ENCODE data around the gene PUS1.

DNA sequence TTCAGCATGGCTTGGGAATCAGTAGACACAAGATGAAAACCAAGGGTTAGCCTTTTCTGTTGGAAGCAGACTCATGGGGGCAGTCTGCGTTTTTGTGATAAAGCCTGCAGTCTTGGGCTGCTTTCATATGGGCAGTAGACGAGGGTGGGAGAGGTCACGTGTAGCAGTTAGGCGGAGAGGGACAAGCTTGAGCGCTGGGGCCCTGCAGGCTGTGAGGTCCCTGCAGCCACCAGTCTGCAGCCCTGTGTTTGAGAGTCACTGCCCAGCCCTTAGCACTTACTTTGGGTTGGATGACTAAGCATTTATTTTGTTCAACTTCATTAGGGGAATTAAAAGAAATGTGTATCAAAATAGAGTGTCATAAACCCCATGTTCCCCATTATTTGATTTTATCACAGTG, 57.8 kb downstream of the PUS1 start:
- TF ChIP-seq, protein P1, sequence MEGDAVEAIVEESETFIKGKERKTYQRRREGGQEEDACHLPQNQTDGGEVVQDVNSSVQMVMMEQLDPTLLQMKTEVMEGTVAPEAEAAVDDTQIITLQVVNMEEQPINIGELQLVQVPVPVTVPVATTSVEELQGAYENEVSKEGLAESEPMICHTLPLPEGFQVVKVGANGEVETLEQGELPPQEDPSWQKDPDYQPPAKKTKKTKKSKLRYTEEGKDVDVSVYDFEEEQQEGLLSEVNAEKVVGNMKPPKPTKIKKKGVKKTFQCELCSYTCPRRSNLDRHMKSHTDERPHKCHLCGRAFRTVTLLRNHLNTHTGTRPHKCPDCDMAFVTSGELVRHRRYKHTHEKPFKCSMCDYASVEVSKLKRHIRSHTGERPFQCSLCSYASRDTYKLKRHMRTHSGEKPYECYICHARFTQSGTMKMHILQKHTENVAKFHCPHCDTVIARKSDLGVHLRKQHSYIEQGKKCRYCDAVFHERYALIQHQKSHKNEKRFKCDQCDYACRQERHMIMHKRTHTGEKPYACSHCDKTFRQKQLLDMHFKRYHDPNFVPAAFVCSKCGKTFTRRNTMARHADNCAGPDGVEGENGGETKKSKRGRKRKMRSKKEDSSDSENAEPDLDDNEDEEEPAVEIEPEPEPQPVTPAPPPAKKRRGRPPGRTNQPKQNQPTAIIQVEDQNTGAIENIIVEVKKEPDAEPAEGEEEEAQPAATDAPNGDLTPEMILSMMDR (IDR thresholded peaks at IDR 0.05; ENCODE audit: poor library complexity), result no peak
- TF ChIP-seq EZH2phosphoT487 (IDR thresholded peaks at IDR 0.05; ENCODE audit: low read depth, severe bottlenecking, unreplicated experiment), result no peak
- TF ChIP-seq EZH2 (IDR thresholded peaks at IDR 0.05; ENCODE audit: borderline replicate concordance), result no peak

Measured in hepatocyte (in vitro differentiated cells).